Stomach smooth muscle (tissue), 2 donors: ENCODE results near the gene NCOR1.
"Not testable (repeated sequence)": the region's sequence is repeated elsewhere in the genome, so short reads cannot be mapped to it uniquely, and the experiment has no call there.

Source experiments
- H3K27ac ChIP-seq: one replicate; pipeline ENCODE4 v1.7.0; 2013; ENCODE audit warnings: mild to moderate bottlenecking, low read length, inconsistent platforms
- H3K27me3 ChIP-seq, 2 donors: one replicate each; pipeline ENCODE4 v1.7.0; 2013; ENCODE audit warnings: low read length in 2 of 2; ENCODE audit not compliant: insufficient read depth in 2 of 2, control insufficient read depth in 1 of 2
- H3K36me3 ChIP-seq, 2 donors: one replicate each; pipeline ENCODE4 v1.7.0; 2013; ENCODE audit warnings: low read length in 2 of 2; ENCODE audit not compliant: control insufficient read depth in 2 of 2, insufficient read depth in 2 of 2
- H3K4me1 ChIP-seq: one replicate; pipeline ENCODE4 v1.7.0; 2013; ENCODE audit warnings: low read length; ENCODE audit not compliant: control insufficient read depth, insufficient read depth
- H3K4me3 ChIP-seq, 2 donors: one replicate each; pipeline ENCODE4 v1.7.0; 2013; ENCODE audit warnings: low read length in 2 of 2
- H3K9ac ChIP-seq, 2 donors: one replicate each; pipeline ENCODE4 v1.7.0; 2013; ENCODE audit warnings: low read length in 2 of 2, mild to moderate bottlenecking in 1 of 2
- H3K9me3 ChIP-seq, 2 donors: one replicate each; pipeline ENCODE4 v1.7.0; 2013; ENCODE audit warnings: low read length in 2 of 2; ENCODE audit not compliant: control insufficient read depth in 2 of 2
- donor health status: healthy.
- donor health status: Pancreatic carcinoma.

Gene NCOR1

DNA sequence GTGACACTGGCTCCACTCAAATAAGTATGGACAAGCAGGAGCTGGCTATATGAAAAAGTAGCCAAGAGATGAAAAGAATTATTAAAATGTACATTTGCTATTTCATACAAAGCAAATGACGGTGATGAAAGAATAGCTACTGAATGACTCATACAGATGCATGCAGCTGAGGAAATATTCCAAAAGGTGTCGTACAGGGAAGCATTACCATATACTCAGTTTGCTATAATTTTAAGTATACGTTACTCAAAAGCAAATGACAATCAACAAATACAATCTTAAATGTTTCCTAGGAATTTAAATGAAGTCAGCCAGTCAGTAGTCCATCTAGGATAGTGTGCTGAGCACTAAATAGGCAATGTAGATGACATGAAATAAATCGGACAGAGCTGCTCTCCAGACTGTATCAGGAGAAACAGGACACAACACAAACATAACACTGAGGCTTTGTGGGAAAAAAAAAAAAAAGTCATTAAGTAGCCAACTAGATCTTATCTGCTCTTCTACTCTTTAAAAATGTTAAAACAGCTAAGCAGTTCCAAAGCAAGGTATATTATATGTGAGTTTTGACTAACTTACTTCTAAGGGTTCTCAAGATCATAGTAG is 65.0 kb downstream of the NCOR1 start:
- Histone ChIP-seq H3K27ac (no peak overlapping the region), H3K27me3 (no peaks in the 10 kb centered on the region), H3K36me3 (peaks cover 8 to 17% of the 10 kb centered on the region in 2 donors), H3K4me3 (no peak overlapping the region), H3K9ac (no peak overlapping the region), H3K9me3 (no peaks in the 10 kb centered on the region), H3K4me1 (no peaks in the 10 kb centered on the region)

DNA sequence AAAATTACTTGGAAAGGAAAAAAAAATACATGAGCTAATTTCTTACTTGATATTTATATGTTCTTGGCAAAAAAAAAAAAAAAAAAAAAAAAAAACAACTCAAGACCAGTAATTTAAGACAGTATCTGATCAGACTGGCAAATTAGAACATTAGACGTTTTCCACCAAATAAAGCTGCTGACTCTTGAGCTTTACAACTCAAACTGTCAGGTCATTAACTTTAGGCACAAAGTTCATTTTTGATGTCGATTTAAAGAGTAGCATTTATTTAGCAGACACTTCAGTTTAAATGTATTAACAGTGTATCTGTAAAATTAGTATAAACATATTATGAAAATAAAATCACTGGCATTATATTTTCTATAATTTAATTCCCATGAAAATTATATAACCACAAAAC is 66.7 kb downstream of the NCOR1 start:
- H3K4me1 ChIP-seq, result no peaks in the 10 kb centered on the region
- no peak overlapping the region for H3K27ac ChIP-seq
- peaks cover 6 to 12% of the 10 kb centered on the region in 2 donors for H3K36me3 ChIP-seq
- H3K4me3 ChIP-seq, result no peak overlapping the region
- no peaks in the 10 kb centered on the region for H3K9me3 ChIP-seq
- H3K27me3 ChIP-seq, result no peaks in the 10 kb centered on the region
- no peak overlapping the region for H3K9ac ChIP-seq

DNA sequence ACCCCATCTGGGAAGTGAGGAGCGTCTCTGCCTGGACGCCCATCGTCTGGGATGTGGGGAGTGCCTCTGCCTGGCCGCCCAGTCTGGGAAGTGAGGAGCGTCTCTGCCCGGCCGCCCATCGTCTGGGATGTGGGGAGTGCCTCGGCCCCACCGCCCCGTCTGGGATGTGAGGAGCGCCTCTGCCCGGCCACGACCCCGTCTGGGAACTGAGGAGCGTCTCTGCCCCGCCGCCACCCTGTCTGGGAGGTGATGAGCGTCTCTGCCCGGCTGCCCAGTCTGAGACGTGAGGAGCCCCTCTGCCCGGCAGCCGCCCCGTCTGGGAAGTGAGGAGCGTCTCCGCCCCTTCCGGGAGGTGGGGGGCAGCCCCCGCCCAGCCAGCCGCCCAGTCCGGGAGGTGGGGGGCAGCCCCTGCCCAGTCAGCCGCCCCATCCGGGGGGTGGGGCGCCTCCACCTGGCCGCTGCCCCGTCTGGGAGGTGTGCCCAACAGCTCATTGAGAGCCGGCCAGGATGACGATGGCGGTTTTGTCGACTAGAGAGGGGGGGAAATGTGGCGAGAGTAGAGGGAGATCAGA is 69.9 kb downstream of the NCOR1 start:
- H3K4me1 ChIP-seq, H3K27me3 ChIP-seq, H3K9me3 ChIP-seq, H3K27ac ChIP-seq, H3K4me3 ChIP-seq, H3K9ac ChIP-seq: not testable (repeated sequence)
- H3K36me3 ChIP-seq, result peaks cover 6 to 12% of the 10 kb centered on the region in 2 donors

DNA sequence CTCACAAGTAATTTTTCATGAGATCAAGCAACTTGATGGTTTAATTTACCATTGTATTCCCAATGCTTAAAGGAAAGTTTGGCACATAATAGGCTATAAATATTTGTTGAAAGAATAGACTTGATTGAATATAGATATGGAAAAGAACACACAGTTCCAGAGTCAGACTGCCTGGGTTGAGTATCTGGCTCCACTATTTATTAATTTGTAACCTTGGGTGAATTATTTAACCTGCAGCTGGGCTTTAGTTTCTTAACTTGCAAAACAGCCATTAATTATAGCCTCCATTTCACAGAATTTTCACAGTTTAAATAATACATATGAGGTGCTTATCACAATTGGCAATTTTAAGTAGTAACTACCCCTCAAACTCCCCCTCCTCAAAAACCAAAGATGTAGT is 73.6 kb downstream of the NCOR1 start:
- Histone ChIP-seq H3K36me3 (peaks cover 4 to 9% of the 10 kb centered on the region in 2 donors), H3K9ac (no peak overlapping the region), H3K27ac (no peak overlapping the region), H3K4me3 (no peak overlapping the region), H3K9me3 (no peaks in the 10 kb centered on the region), H3K27me3 (no peaks in the 10 kb centered on the region), H3K4me1 (no peaks in the 10 kb centered on the region)

DNA sequence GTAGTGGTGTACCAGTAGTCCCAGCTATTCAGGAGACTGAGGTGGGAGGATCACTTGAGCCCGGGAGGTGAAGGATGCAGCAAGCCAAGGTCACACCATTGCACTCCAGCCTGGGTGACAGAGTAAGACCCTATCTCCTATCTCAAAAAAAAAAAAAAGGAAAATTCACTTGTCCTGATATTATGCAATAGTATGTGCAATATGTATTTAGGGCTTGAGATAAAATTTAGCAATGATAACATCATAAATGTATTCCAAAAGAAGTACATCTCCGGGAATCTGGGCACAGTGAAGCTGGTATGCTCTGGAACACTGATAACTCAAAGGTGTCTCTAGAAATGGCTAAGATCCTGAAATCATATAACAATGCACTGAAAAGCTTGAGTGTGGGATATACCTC is 74.5 kb downstream of the NCOR1 start:
- no peaks in the 10 kb centered on the region for H3K27me3 ChIP-seq
- H3K4me3 ChIP-seq, result no peak overlapping the region
- no peaks in the 10 kb centered on the region for H3K4me1 ChIP-seq
- no peak overlapping the region for H3K27ac ChIP-seq
- H3K9me3 ChIP-seq, result no peaks in the 10 kb centered on the region
- no peak overlapping the region for H3K9ac ChIP-seq
- H3K36me3 ChIP-seq, result peaks cover 9 to 10% of the 10 kb centered on the region in 2 donors

DNA sequence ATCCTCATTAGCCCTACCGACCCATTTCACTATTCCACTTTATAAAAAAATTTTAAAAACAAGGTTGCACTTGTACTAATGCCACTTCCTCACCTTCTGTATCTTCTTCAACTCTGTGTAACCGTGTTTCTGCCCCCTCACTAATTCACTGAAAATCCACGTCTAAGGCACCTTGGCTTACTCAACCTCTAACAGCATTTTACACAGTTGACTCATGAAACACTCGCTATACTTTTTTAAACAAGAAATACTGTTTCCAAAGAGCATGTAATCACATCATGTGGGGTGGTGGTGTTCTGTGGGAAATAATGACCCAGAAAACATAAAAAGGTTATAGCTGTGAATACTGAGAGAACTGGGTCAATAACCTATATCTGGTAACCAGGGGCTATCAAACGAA is 79.9 kb downstream of the NCOR1 start:
- no peak overlapping the region for H3K9ac ChIP-seq
- H3K27me3 ChIP-seq, result no peaks in the 10 kb centered on the region
- H3K36me3 ChIP-seq, result peaks cover 18 to 19% of the 10 kb centered on the region in 2 donors
- H3K4me3 ChIP-seq, result no peak overlapping the region
- no peaks in the 10 kb centered on the region for H3K9me3 ChIP-seq
- H3K27ac ChIP-seq, result no peak overlapping the region
- H3K4me1 ChIP-seq, result no peaks in the 10 kb centered on the region

DNA sequence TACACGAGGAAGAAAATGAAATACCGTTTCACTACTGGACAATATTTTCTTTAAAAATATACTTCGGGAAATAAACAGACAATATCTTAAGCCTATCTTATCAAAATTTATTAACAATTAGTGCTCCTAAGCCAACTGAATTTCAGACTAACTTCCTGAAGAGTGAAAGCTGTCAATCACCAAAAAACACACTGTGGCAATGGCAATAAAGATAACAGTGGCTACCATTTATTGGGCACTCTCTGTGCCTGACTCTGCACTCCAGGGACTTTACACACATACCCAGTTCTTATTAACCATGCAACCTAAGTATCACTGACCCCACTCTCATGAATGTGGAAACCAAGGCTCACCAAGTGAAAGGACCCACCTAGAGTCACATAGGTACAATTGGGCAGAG is 83.7 kb downstream of the NCOR1 start:
- Histone ChIP-seq H3K27ac (no peak overlapping the region), H3K9me3 (no peaks in the 10 kb centered on the region), H3K4me3 (no peak overlapping the region), H3K9ac (no peak overlapping the region), H3K27me3 (no peaks in the 10 kb centered on the region), H3K4me1 (no peaks in the 10 kb centered on the region), H3K36me3 (peaks cover 20 to 21% of the 10 kb centered on the region in 2 donors)

DNA sequence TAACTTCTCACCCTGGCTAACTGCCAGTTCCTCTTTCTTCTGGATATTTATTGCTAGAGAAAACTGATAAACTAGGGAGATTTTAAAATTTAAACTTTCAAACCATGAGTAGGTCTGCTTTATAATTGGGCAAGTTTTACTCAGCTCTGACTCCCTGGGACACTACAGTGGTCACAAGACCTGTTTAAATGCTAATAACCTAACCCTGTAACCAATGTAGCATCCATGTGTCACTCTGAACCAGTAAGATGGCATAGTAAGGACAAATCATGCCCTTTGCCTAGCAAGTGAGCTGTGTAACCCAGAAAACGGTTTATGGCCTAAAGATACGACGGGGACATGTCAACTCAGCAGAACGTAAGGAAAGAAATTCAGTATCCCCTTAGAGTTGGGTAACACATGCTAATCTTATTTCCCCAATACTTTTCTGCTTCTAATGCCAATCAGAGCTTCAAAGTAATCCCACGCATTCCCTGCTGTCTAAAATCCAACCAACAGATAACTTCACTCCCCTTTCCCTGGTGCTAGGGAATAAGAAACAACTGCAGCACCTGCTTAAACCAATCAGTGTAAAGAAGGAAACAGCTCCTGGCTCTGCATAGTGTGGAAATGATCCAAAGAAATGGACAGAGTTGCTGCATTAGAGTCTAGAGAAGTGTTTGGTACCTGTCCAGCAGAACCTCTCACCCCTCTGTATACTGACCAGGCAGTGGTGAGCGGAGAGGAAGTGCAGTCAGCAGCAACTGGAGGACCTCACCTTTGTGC is 85.7 kb downstream of the NCOR1 start:
- Histone ChIP-seq H3K27me3 (no peaks in the 10 kb centered on the region), H3K9me3 (no peaks in the 10 kb centered on the region), H3K36me3 (peaks cover 13 to 16% of the 10 kb centered on the region in 2 donors), H3K4me3 (no peak overlapping the region), H3K27ac (no peak overlapping the region), H3K9ac (no peak overlapping the region), H3K4me1 (no peaks in the 10 kb centered on the region)

DNA sequence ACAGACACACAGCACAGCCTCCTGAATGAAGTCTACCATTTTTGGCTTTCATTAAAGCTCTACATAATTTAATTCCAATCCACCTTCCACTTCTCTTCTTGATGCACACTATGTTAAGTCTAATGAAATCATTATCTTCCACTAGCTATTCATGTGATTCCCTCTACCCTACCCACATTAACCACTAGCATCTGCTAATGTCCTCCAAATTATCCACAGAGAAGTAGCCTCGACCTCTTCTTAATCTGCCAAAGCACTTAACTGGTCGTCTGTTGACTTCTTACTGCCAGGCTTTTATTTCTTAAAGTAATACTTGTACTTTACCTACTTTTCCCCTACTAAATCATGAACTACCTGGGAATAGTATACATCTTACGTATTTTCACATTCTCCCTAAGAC is 91.8 kb downstream of the NCOR1 start:
- no peak overlapping the region for H3K27ac ChIP-seq
- no peaks in the 10 kb centered on the region for H3K9me3 ChIP-seq
- peaks cover 14 to 34% of the 10 kb centered on the region in 2 donors for H3K36me3 ChIP-seq
- H3K4me3 ChIP-seq, result no peak overlapping the region
- no peaks in the 10 kb centered on the region for H3K4me1 ChIP-seq
- no peaks in the 10 kb centered on the region for H3K27me3 ChIP-seq
- H3K9ac ChIP-seq, result no peak overlapping the region

DNA sequence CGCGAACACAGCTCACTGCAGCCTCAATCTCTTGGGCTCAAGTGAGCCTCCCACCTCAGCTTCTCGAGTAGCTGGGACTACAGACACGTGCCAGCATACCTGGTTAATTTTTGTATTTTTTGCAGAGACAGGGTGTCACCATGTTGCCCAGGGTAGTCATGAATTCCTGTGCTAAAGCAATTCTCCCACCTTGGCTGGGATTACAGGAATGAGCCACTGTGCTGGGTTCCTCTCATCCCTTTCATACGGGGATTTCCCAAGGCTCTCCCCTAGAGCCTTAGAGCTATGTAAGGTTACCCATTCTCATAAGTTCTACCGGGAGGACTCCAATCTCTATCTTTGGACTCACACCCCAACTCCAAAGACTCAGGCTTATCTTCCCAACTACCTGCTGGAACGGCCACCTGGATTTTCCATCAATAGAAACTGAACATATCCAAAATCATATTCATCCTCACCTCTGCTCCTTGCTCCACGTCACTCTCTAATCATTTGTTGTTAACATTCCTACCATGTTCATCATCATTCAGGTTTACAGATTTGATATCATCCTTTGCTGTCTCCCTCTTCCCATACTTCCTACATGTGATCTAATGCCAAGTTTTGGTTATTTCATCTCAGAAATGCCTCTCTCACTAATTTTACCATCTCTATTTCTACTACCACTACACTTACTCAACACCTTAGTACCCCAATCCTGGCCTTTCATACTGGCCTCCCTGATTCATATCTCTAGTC is 92.5 kb downstream of the NCOR1 start:
- no peak overlapping the region for H3K4me3 ChIP-seq
- no peak overlapping the region for H3K9ac ChIP-seq
- H3K9me3 ChIP-seq, result no peaks in the 10 kb centered on the region
- H3K27me3 ChIP-seq, result no peaks in the 10 kb centered on the region
- peak overlapping the region; percentile 6 for H3K27ac ChIP-seq
- no peaks in the 10 kb centered on the region for H3K4me1 ChIP-seq
- H3K36me3 ChIP-seq, result peaks cover 14 to 34% of the 10 kb centered on the region in 2 donors
